DND-41 (cell line): ENCODE data around the gene ZEB1.

ENCODE experiments used
- EZH2 ChIP-seq: IDR thresholded peaks from 3 replicates; pipeline ENCODE4 v1.6.1; 2012; ENCODE audit warnings: borderline replicate concordance, low read depth, mild to moderate bottlenecking, moderate library complexity, low read length, inconsistent platforms; ENCODE audit not compliant: severe bottlenecking
- TF ChIP-seq, protein P1 (sequence below): IDR thresholded peaks from 2 replicates; pipeline ENCODE4 v1.5.1; 2012; ENCODE audit warnings: borderline replicate concordance, low read length, moderate library complexity, mild to moderate bottlenecking; ENCODE audit not compliant: poor library complexity, severe bottlenecking; ENCODE audit errors: extremely low read depth

DNA sequence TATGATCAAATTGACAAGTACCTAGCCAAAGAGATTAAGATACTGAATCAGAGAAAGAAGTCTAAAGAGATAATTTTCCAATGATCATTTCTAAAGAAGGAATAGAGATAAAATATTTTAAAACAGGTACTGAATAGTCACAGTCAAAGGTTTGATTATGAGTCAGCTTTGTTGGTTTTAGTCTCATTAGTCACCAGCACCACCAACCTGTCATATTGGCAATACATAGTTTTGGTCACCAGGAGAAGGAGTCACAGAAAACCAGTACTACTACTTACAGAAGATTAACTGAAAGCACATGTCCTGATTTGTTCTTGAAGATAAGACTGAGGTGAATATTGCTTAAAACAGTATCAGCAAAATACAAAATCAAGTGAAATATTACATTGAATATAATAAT, 34.6 kb downstream of the ZEB1 start:
- TF ChIP-seq, protein P1, sequence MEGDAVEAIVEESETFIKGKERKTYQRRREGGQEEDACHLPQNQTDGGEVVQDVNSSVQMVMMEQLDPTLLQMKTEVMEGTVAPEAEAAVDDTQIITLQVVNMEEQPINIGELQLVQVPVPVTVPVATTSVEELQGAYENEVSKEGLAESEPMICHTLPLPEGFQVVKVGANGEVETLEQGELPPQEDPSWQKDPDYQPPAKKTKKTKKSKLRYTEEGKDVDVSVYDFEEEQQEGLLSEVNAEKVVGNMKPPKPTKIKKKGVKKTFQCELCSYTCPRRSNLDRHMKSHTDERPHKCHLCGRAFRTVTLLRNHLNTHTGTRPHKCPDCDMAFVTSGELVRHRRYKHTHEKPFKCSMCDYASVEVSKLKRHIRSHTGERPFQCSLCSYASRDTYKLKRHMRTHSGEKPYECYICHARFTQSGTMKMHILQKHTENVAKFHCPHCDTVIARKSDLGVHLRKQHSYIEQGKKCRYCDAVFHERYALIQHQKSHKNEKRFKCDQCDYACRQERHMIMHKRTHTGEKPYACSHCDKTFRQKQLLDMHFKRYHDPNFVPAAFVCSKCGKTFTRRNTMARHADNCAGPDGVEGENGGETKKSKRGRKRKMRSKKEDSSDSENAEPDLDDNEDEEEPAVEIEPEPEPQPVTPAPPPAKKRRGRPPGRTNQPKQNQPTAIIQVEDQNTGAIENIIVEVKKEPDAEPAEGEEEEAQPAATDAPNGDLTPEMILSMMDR, result no peak
- no peak for TF ChIP-seq EZH2
